HCT116 (cell line): ENCODE results near the gene RHOBTB1. TPM values are rescaled to one million over a fixed set of nuclear protein-coding genes. Genes with fewer than 3 reads are reported as not detected.
"Not testable (repeated sequence)": the region's sequence is repeated elsewhere in the genome, so short reads cannot be mapped to it uniquely, and the experiment has no call there.

Experiments used
- ATAC-seq: fragments of 200-7000 bp; cut with Tn5 transposase; 2 replicates; pipeline ENCODE4 v1.9.1; 2020; ENCODE audit warnings: mild to moderate bottlenecking, moderate library complexity
- BruUV-seq: library from RNA; stranded (reverse); fragments of 400-500 nt; replicated peaks from 2 replicates; lab custom pipeline; 2021; lab: Mats Ljungman, UMichigan
- CTCF ChIA-PET: fragments of 300-600 bp; sonication (Branson Sonifier 250); formaldehyde crosslinking; loops from one replicate; lab custom pipeline; 2021; ENCODE audit warnings: antibody characterized with exemption; lab: Charles Lee
- POLR2A ChIA-PET: fragments of 300-600, 350-600 bp; sonication (Branson Sonifier 250); formaldehyde crosslinking; loops from one replicate; lab custom pipeline; 2021; ENCODE audit warnings: antibody characterized with exemption; lab: Charles Lee
- RAD21 ChIA-PET, 2 experiments: fragments of 300-600 bp; sonication (Branson Sonifier 250); formaldehyde crosslinking; loops; one replicate each; lab custom pipeline; 2023; ENCODE audit warnings: low total read pairs in 2 of 2; ENCODE audit not compliant: uncharacterized antibody in 2 of 2, unreplicated experiment in 2 of 2, low non-redundant PET in 1 of 2; lab: Charles Lee
- DNase-seq: peaks from one replicate; pipeline ENCODE4 v3.0.0-alpha.2; 2010; ENCODE audit warnings: low read depth, low spot score
- H2AFZ ChIP-seq: fragments of 200-600 bp; shearing (Covaris generic), sonication (generic); 2 replicates; pipeline ENCODE4 v1.6.1; 2017; ENCODE audit warnings: low read depth, mixed run types, mixed read lengths, antibody characterized with exemption, low read length; ENCODE audit not compliant: poor library complexity, severe bottlenecking
- H3K27ac ChIP-seq: 2 replicates; pipeline ENCODE4 v1.5.1; 2012; ENCODE audit warnings: low read depth, low read length
- H3K27me3 ChIP-seq: fragments of 200-600 bp; sonication (generic); 2 replicates; pipeline ENCODE4 v1.6.1; 2016; ENCODE audit warnings: mixed run types, low read length, mixed read lengths; ENCODE audit not compliant: insufficient read depth
- H3K36me3 ChIP-seq, 2 experiments: fragments of 200-500 bp in 1 of 2; fragments of 200-600 bp in 1 of 2; sonication (Bioruptor generic) in 1 of 2; sonication (generic) in 1 of 2; 2 replicates each; pipeline versions ENCODE4 v1.5.1 to v1.6.1; 2014 to 2016; ENCODE audit warnings: low read length in 2 of 2, inconsistent platforms in 1 of 2, mixed read lengths in 1 of 2, mixed run types in 1 of 2; ENCODE audit not compliant: insufficient read depth in 2 of 2, control insufficient read depth in 1 of 2
- H3K4me1 ChIP-seq, 2 experiments: fragments of 200-600 bp in 1 of 2; sonication (generic) in 1 of 2; 2 replicates each; pipeline versions ENCODE4 v1.5.1 to v1.6.1; 2012 to 2017; ENCODE audit warnings: low read length in 2 of 2, inconsistent platforms in 1 of 2, mild to moderate bottlenecking in 1 of 2, mixed read lengths in 1 of 2, mixed run types in 1 of 2, moderate library complexity in 1 of 2; ENCODE audit not compliant: insufficient read depth in 2 of 2, control insufficient read depth in 1 of 2
- H3K4me2 ChIP-seq: fragments of 200-600 bp; sonication (generic); 2 replicates; pipeline ENCODE4 v1.6.1; 2017; ENCODE audit warnings: mixed run types, low read length, mixed read lengths
- H3K4me3 ChIP-seq, 2 experiments: fragments of 200-600 bp in 1 of 2; sonication (generic) in 1 of 2; replicated peaks in 1 of 2; 2 replicates each; pipeline ENCODE4 v1.5.1; 2011 to 2016; ENCODE audit warnings: low read length in 2 of 2, control low read depth in 1 of 2, low read depth in 1 of 2, mild to moderate bottlenecking in 1 of 2, mixed read lengths in 1 of 2, mixed run types in 1 of 2
- H3K79me2 ChIP-seq: fragments of 200-600 bp; sonication (generic); 2 replicates; pipeline ENCODE4 v1.6.1; 2017; ENCODE audit warnings: mild to moderate bottlenecking, mixed run types, low read length, moderate library complexity, mixed read lengths; ENCODE audit not compliant: insufficient read depth
- H3K9ac ChIP-seq: fragments of 200-600 bp; sonication (generic); 2 replicates; pipeline ENCODE4 v1.6.1; 2016; ENCODE audit warnings: low read length, mixed read lengths
- H3K9me2 ChIP-seq: fragments of 200-600 bp; sonication (generic), shearing (Covaris generic); 2 replicates; pipeline ENCODE4 v1.6.1; 2017; ENCODE audit warnings: mixed run types, mild to moderate bottlenecking, moderate library complexity; ENCODE audit not compliant: insufficient read depth
- H3K9me3 ChIP-seq, 2 experiments: fragments of 200-500 bp in 1 of 2; fragments of 200-600 bp in 1 of 2; sonication (Bioruptor generic) in 1 of 2; sonication (generic) in 1 of 2; 2 replicates each; pipeline ENCODE4 v1.6.1; 2014 to 2017; ENCODE audit warnings: low read length in 2 of 2, mixed read lengths in 2 of 2, inconsistent platforms in 1 of 2, low read depth in 1 of 2, mild to moderate bottlenecking in 1 of 2, mixed run types in 1 of 2, moderate library complexity in 1 of 2; ENCODE audit not compliant: control insufficient read depth in 1 of 2, insufficient read depth in 1 of 2
- H4K20me1 ChIP-seq: fragments of 200-600 bp; sonication (generic), shearing (Covaris generic); 2 replicates; pipeline ENCODE4 v1.6.1; 2017; ENCODE audit warnings: mixed run types, mild to moderate bottlenecking, moderate library complexity; ENCODE audit not compliant: insufficient read depth
- EZH2 ChIP-seq: fragments of 200-600 bp; sonication (generic); IDR thresholded peaks from 2 replicates; pipeline ENCODE4 v1.6.1; 2017; ENCODE audit warnings: antibody characterized with exemption, mixed run types
- FOSL1 ChIP-seq: IDR thresholded peaks from 2 replicates; pipeline ENCODE4 v1.6.1; 2012; ENCODE audit warnings: low read depth
- ZFX ChIP-seq: fragments of 450-650 bp; IDR thresholded peaks from 2 replicates; pipeline ENCODE4 v1.6.1; 2017
- ZNF274 ChIP-seq: fragments of 200-500 bp; sonication (Bioruptor generic); IDR thresholded peaks from 2 replicates; pipeline ENCODE4 v1.6.1; 2014; ENCODE audit warnings: mild to moderate bottlenecking, low read depth, low read length, inconsistent platforms
- intact Hi-C: fragments of 100-400 bp; cut with micrococcal nuclease; formaldehyde crosslinking; loops from 2 replicates; pipeline ENCODE4 v1.10.0; 2022
- total RNA-seq: library from RNA; stranded (reverse); gene quantifications from one replicate; pipeline ENCODE4 v1.2.1, GENCODE V29; 2021; ENCODE audit not compliant: unreplicated experiment
- TF ChIP-seq, protein P1 (sequence below), 3 experiments: fragments of 200-600 bp in 1 of 3; sonication (generic) in 1 of 3; IDR thresholded peaks in 2 of 3; conservative IDR thresholded peaks in 1 of 3; 2 replicates each; pipeline ENCODE4 v1.5.1; 2012 to 2017; ENCODE audit warnings: low read depth in 2 of 3, low read length in 2 of 3, antibody characterized with exemption in 1 of 3, borderline replicate concordance in 1 of 3, control low read depth in 1 of 3, mild to moderate bottlenecking in 1 of 3, mixed read lengths in 1 of 3, mixed run types in 1 of 3, moderate library complexity in 1 of 3; ENCODE audit not compliant: insufficient read depth in 1 of 3

The RHOBTB1 gene
- total RNA-seq, 1 experiment from 2014 or later = 1.6 TPM

- H3K36me3 ChIP-seq = no peaks in the 10 kb centered on the region
- no TSS peak for BruUV-seq
These were observed 29.1 kb upstream of the RHOBTB1 start for GRCh38 chr10:60973086-60973485.

DNA sequence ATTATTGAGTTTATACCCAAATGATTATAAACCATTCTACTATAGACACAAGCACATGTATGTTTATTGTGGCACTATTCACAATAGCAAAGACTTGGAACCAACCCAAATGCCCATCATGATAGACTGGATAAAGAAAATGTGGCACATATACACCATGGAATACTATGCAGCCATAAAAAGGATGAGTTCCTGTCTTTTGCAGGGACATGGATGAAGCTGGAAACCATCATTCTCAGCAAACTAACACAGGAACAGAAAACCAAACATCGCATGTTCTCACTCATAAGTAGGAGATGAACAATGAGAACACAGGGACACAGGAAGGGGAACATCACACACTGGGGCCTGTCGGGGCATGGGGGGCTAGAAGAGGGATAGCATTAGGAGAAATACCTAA lies 28.2 kb upstream of the RHOBTB1 start:
- RAD21 ChIA-PET, intact Hi-C loops, DNase-seq, H3K27me3 ChIP-seq, CTCF ChIA-PET, H3K9me2 ChIP-seq, H2AFZ ChIP-seq, POLR2A ChIA-PET, BruUV-seq, H3K9ac ChIP-seq, H3K79me2 ChIP-seq, H3K4me2 ChIP-seq, H4K20me1 ChIP-seq, H3K36me3 ChIP-seq, ATAC-seq, H3K4me3 ChIP-seq, H3K9me3 ChIP-seq, H3K27ac ChIP-seq: not testable (repeated sequence)
- peaks cover 0 to 15% of the 10 kb centered on the region in 2 experiments; a peak in 2 of 4 replicates for H3K4me1 ChIP-seq

More at GRCh38 chr10:60973086-60973485, 29.1 kb upstream of the RHOBTB1 start:
- DNase-seq (no peak), ATAC-seq (no peak)
- no peaks in the 10 kb centered on the region for H4K20me1 ChIP-seq
- RAD21 ChIA-PET = no interaction called here
- intact Hi-C loops = no loop called here
- no peaks in the 10 kb centered on the region for H3K9me3 ChIP-seq
- H3K27ac ChIP-seq = no peak overlapping the region
- no peaks in the 10 kb centered on the region for H3K27me3 ChIP-seq
- TF ChIP-seq ZNF274 (no peak), ZFX (no peak), EZH2 (no peak), FOSL1 (no peak)
- TF ChIP-seq, protein P1, sequence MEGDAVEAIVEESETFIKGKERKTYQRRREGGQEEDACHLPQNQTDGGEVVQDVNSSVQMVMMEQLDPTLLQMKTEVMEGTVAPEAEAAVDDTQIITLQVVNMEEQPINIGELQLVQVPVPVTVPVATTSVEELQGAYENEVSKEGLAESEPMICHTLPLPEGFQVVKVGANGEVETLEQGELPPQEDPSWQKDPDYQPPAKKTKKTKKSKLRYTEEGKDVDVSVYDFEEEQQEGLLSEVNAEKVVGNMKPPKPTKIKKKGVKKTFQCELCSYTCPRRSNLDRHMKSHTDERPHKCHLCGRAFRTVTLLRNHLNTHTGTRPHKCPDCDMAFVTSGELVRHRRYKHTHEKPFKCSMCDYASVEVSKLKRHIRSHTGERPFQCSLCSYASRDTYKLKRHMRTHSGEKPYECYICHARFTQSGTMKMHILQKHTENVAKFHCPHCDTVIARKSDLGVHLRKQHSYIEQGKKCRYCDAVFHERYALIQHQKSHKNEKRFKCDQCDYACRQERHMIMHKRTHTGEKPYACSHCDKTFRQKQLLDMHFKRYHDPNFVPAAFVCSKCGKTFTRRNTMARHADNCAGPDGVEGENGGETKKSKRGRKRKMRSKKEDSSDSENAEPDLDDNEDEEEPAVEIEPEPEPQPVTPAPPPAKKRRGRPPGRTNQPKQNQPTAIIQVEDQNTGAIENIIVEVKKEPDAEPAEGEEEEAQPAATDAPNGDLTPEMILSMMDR (IDR thresholded peaks at IDR 0.05 in 2 of 3, conservative IDR thresholded peaks at IDR 0.05 in 1 of 3; ENCODE audit: borderline replicate concordance in 1 of 3, insufficient read depth in 1 of 3, low read depth in 2 of 3, low read length in 2 of 3) = no peak
- H3K4me1 ChIP-seq = peaks cover 0 to 15% of the 10 kb centered on the region in 2 experiments; a peak in 3 of 4 replicates
- H2AFZ ChIP-seq = no peak overlapping the region
- no peaks in the 10 kb centered on the region for H3K79me2 ChIP-seq
- H3K9me2 ChIP-seq = no peaks in the 10 kb centered on the region
- H3K9ac ChIP-seq = no peak overlapping the region
- CTCF ChIA-PET = interaction anchor here (3.3 kb wide), 1 partner anchor 8 kb away, joined by 11 read pairs; no protein-coding TSS in a partner anchor
- POLR2A ChIA-PET = no interaction called here
- no peak overlapping the region for H3K4me3 ChIP-seq
- H3K4me2 ChIP-seq = no peak overlapping the region
